ENCODE results near the gene SYT12. TPM values are rescaled to one million over a fixed set of nuclear protein-coding genes. Genes with fewer than 3 reads are reported as not detected.
A peak's percentile ranks its signal among the peaks of the same experiment; 100 is the strongest.

The SYT12 gene
- total RNA-seq, 4 donors from 2014 or later, result 1.1 to 3.9 TPM; not detected in 2

- no peaks in the 10 kb centered on the region for H3K4me1 ChIP-seq
- H3K9me3 ChIP-seq, result no peaks in the 10 kb centered on the region
- H3K27me3 ChIP-seq, result no peaks in the 10 kb centered on the region
- no peaks in the 10 kb centered on the region for H3K36me3 ChIP-seq
- H3K4me3 ChIP-seq, result peak overlapping the region in 3 of 4 donors; percentile 16 to 44 (median 31)
- peak; percentile 45 to 87 (median 80) for TF ChIP-seq CTCF (IDR thresholded peaks at IDR 0.05)
- TF ChIP-seq POLR2A (IDR thresholded peaks at IDR 0.05), result no peak
- H3K27ac ChIP-seq, result no peak overlapping the region
- peak; percentile 63 to 90 (median 88) for DNase-seq
These were observed 48.7 kb downstream of the SYT12 start for GRCh38 chr11:67071420-67072284.

DNA sequence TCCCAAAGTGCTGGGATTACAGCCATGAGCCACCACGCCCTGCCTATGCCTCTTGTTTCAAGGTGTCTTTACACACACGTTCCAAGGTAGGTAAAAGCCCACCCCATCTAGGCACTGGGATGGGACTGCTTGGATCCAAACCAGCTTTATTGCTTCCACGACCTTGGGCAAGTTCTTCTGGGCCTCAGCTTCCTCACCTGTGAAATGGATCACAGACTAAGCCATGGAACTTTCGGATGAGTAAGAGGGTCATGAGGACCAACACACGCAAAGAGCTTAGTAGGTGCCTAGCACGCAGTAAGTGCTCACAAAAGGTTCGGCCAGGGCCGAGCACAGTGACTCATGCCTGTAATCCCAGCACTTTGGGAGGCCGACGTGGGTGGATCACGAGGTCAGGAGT, 49.4 kb downstream of the SYT12 start:
- H3K27me3 ChIP-seq, result no peaks in the 10 kb centered on the region
- TF ChIP-seq POLR2A (IDR thresholded peaks at IDR 0.05) (no peak), CTCF (IDR thresholded peaks at IDR 0.05) (no peak)
- DNase-seq, result no peak
- no peaks in the 10 kb centered on the region for H3K9me3 ChIP-seq
- H3K27ac ChIP-seq, result no peak overlapping the region
- H3K4me1 ChIP-seq, result peaks cover 0 to 4% (median 0%) of the 10 kb centered on the region in 4 donors
- H3K4me3 ChIP-seq, result no peak overlapping the region
- H3K36me3 ChIP-seq, result no peaks in the 10 kb centered on the region

DNA sequence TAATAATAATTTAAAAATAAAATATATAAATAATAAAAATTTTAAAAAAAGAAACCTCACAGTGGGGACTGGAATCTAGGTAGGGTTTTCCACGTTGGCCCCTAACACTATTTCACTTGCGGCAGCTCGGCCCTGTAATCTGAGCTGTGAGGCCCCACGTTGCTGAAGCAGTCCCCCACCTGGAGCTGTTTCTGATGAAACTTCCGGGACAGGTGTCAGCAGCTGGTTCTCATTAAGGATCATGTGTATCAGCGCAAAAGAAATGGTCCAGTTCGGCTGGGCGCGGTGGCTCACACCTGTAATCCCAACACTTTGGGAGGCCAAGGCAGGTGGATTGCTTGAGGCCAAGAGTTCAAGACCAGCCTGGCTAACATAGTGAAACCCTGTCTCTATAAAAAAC, 51.0 kb downstream of the SYT12 start:
- no peak for TF ChIP-seq CTCF (IDR thresholded peaks at IDR 0.05)
- no peak for TF ChIP-seq POLR2A (IDR thresholded peaks at IDR 0.05)
- no peaks in the 10 kb centered on the region for H3K36me3 ChIP-seq

DNA sequence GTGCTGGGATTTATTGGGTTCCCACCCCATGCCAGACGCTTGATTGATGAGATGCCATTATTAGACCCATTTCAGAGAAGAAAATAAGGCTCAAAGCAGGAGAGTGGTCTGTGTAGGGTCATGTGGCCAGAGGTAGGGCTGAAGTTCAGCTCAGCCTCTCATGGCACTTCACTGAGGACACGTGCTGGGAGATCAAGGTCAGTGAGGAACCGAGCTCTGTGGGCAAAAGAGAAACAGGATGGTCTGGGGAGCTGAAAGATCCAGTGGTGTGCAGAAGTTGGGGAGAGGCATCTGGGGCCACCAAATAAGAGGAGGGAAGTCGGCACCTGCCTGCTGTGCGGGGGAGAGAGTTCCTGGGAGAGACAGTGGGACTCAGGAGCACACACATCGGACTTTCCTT, 53.3 kb downstream of the SYT12 start:
- no peak for TF ChIP-seq CTCF (IDR thresholded peaks at IDR 0.05)
- no peak for TF ChIP-seq POLR2A (IDR thresholded peaks at IDR 0.05)
- no peak overlapping the region for H3K27ac ChIP-seq
- H3K36me3 ChIP-seq, result no peaks in the 10 kb centered on the region
- H3K4me3 ChIP-seq, result no peak overlapping the region
- no peak for DNase-seq
- H3K9me3 ChIP-seq, result no peaks in the 10 kb centered on the region
- no peaks in the 10 kb centered on the region for H3K27me3 ChIP-seq
- H3K4me1 ChIP-seq, result peaks cover 0 to 21% (median 0%) of the 10 kb centered on the region in 4 donors

More for the DNA sequence above, 51.0 kb downstream of the SYT12 start:
- H3K27me3 ChIP-seq, result no peaks in the 10 kb centered on the region
- H3K27ac ChIP-seq, result no peak overlapping the region
- DNase-seq, result no peak
- no peak overlapping the region for H3K4me3 ChIP-seq
- no peaks in the 10 kb centered on the region for H3K9me3 ChIP-seq
- peaks cover 0 to 19% (median 0%) of the 10 kb centered on the region in 4 donors for H3K4me1 ChIP-seq

DNA sequence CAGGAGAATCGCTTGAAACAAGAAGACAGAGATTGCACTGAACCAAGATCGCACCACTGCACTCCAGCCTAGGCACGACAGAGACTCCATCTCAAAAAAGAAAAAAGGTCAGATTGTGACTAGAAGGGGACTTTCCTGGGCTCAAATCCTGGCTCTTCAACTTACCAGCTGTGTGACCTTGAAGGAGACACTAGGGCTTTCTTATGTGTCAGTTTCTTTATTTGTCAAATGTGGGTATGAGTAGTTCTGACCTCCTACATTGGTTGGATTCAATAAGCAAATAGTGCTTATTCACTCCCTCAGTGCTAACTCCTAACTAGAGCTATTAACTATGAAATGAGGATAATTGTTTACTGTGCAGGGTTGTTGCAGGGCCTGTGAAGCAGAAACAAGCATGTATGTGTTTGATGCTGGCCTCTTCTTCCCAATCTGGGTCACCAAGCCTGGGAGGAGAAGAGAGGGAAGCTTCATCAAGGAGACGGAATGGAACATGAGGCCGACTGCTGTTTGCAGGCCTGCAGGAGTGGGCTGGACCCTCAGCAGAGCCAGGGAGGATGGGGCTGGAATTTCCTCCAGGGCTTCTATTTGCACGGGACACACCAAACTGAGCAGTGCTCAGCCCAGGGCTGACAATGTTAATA, 56.3 kb downstream of the SYT12 start:
- no peak for DNase-seq
- H3K9me3 ChIP-seq, result no peaks in the 10 kb centered on the region
- H3K4me1 ChIP-seq, result peaks cover 0 to 31% (median 3%) of the 10 kb centered on the region in 4 donors
- H3K27me3 ChIP-seq, result no peaks in the 10 kb centered on the region
- TF ChIP-seq CTCF (IDR thresholded peaks at IDR 0.05), result no peak
- no peak for TF ChIP-seq POLR2A (IDR thresholded peaks at IDR 0.05)
- H3K4me3 ChIP-seq, result no peak overlapping the region
- peak overlapping the region in 2 of 4 donors; percentile 79 to 89 for H3K27ac ChIP-seq
- H3K36me3 ChIP-seq, result no peaks in the 10 kb centered on the region

Data from Peyer's patch (tissue), 4 donors.